GM12878 (cell line): ENCODE results near the gene CFAP91. TPM values are rescaled to one million over a fixed set of nuclear protein-coding genes. Genes with fewer than 3 reads are reported as not detected.

Experiments used
- ATAC-seq: fragments of 200-7000 bp; cut with Tn5 transposase; 3 replicates; pipeline ENCODE4 v1.9.1; 2020; ENCODE audit warnings: mild to moderate bottlenecking, moderate library complexity
- BruUV-seq: library from RNA; stranded (reverse); fragments of 400-500 nt; replicated peaks from 2 replicates; lab custom pipeline; 2021; lab: Mats Ljungman, UMichigan
- CTCF ChIA-PET: fragments of 300-600 bp; sonication (Branson Sonifier 250); formaldehyde crosslinking; extraction: SDS; loops from one replicate; lab custom pipeline; 2021; ENCODE audit warnings: inconsistent platforms; lab: Yijun Ruan, JAX
- POLR2A ChIA-PET: fragments of 350-600 bp; formaldehyde crosslinking; extraction: SDS; loops from one replicate; lab custom pipeline; 2021; ENCODE audit warnings: inconsistent platforms; lab: Charles Lee
- RAD21 ChIA-PET: fragments of 300-600 bp; sonication (Branson Sonifier 250); formaldehyde crosslinking; loops from one replicate; lab custom pipeline; 2023; ENCODE audit warnings: antibody characterized with exemption; ENCODE audit not compliant: unreplicated experiment; lab: Charles Lee
- SMC1A ChIA-PET: fragments of 300-600 bp; sonication (Branson Sonifier 250); formaldehyde crosslinking; loops from one replicate; lab custom pipeline; 2023; ENCODE audit not compliant: unreplicated experiment, uncharacterized antibody; lab: Charles Lee
- DNase-seq: peaks from one replicate; pipeline ENCODE4 v3.0.0-alpha.2; 2011; ENCODE audit warnings: low read depth, low spot score
- FAIRE-seq: peaks from 3 replicates; lab custom pipeline; 2011; peaks lifted over from hg19 to GRCh38; lab: Jason Lieb, UNC
- H2AFZ ChIP-seq: 2 replicates; pipeline ENCODE4 v1.6.0; 2011; ENCODE audit warnings: low read depth, low read length, control low read depth; ENCODE audit not compliant: control insufficient read depth
- H3K27ac ChIP-seq: 2 replicates; pipeline ENCODE4 v1.5.1; 2011; ENCODE audit warnings: control low read depth; ENCODE audit not compliant: control insufficient read depth, insufficient read depth
- H3K27me3 ChIP-seq, 2 experiments: replicated peaks in 1 of 2; 2 replicates each; pipeline versions ENCODE4 v1.6.0 to v1.6.1; 2011; ENCODE audit warnings: low read length in 1 of 2; ENCODE audit not compliant: control insufficient read depth in 2 of 2, insufficient read depth in 2 of 2
- H3K36me3 ChIP-seq, 2 experiments: 2 replicates each; pipeline ENCODE4 v1.5.1; 2011; ENCODE audit warnings: low read length in 1 of 2; ENCODE audit not compliant: control insufficient read depth in 2 of 2, insufficient read depth in 2 of 2
- H3K4me1 ChIP-seq: 2 replicates; pipeline ENCODE4 v1.6.1; 2011; ENCODE audit warnings: mild to moderate bottlenecking, low read length, moderate library complexity, mixed read lengths; ENCODE audit not compliant: control insufficient read depth, insufficient read depth
- H3K4me2 ChIP-seq: 2 replicates; pipeline ENCODE4 v1.6.0; 2011; ENCODE audit warnings: control low read depth; ENCODE audit not compliant: control insufficient read depth, insufficient read depth
- H3K4me3 ChIP-seq: fragments of 200-600 bp; sonication (generic); 2 replicates; pipeline ENCODE4 v1.5.1; 2016
- H3K79me2 ChIP-seq: 2 replicates; pipeline ENCODE4 v1.6.0; 2011; ENCODE audit warnings: low read length; ENCODE audit not compliant: control insufficient read depth, insufficient read depth
- H3K9ac ChIP-seq: 2 replicates; pipeline ENCODE4 v1.8.0; 2011; ENCODE audit warnings: low read length, control low read depth, mixed read lengths; ENCODE audit not compliant: control insufficient read depth, insufficient read depth
- H3K9me3 ChIP-seq: replicated peaks from 3 replicates; pipeline ENCODE4 v1.5.1; 2011; ENCODE audit warnings: mild to moderate bottlenecking, low read length; ENCODE audit not compliant: control insufficient read depth, insufficient read depth
- H4K20me1 ChIP-seq: 2 replicates; pipeline ENCODE4 v1.6.0; 2011; ENCODE audit not compliant: control insufficient read depth, insufficient read depth
- CBX5 ChIP-seq: sonication (generic); IDR thresholded peaks from 2 replicates; pipeline ENCODE4 v1.6.1; 2016; ENCODE audit warnings: low read depth, moderate library complexity, mild to moderate bottlenecking, inconsistent platforms
- CHD4 ChIP-seq: fragments of 200-600 bp; sonication (generic); IDR thresholded peaks from 2 replicates; pipeline ENCODE4 v1.6.1; 2016; ENCODE audit warnings: mild to moderate bottlenecking
- POLR2A ChIP-seq: IDR thresholded peaks from 2 replicates; pipeline ENCODE4 v1.6.1; 2011; ENCODE audit warnings: low read depth, mild to moderate bottlenecking, low read length
- WGBS: methylation state at CpG from one replicate; pipeline ENCODE4 v1.1.6; 2016; ENCODE audit warnings: low lambda C conversion rate; ENCODE audit not compliant: insufficient replicate concordance, insufficient coverage; ENCODE audit errors: missing lambda C conversion rate; 5-methylcytosine and 5-hydroxymethylcytosine counted together
- in situ Hi-C: fragments of 300-500 bp; cut with MboI; formaldehyde crosslinking; loops from 9 replicates; pipeline ENCODE4 v1.14.3; 2018; ENCODE audit warnings: mixed read lengths
- intact Hi-C: fragments of 100-400 bp; cut with micrococcal nuclease; formaldehyde crosslinking; loops from one replicate; pipeline ENCODE4 v1.14.2; 2022; ENCODE audit not compliant: unreplicated experiment
- polyA plus RNA-seq, 11 experiments: library from polyadenylated mRNA; depleted of rRNA in 4 of 11; unstranded in 6 of 11; stranded (reverse) in 5 of 11; fragments of >200 nt; fragmentation: Nextera tagmentation in 4 of 11; fragmentation: Illumina TruSeq in 1 of 11; extraction: Ambion mirVana in 4 of 11; extraction: Trizol in 1 of 11; gene quantifications; 1 replicate in 1 of 11; 2 replicates in 10 of 11; pipeline versions ENCODE4 v1.2.1 to v1.2.3, GENCODE V29; 2011 to 2016; ENCODE audit warnings: inconsistent platforms in 2 of 11, missing spikeins in 2 of 11, low read depth in 1 of 11
- total RNA-seq, 4 experiments: library from RNA; depleted of rRNA in 3 of 4; stranded (reverse); fragments of >200 nt in 3 of 4; fragmentation: Illumina TruSeq in 1 of 4; extraction: Trizol in 1 of 4; gene quantifications; 2 replicates each; pipeline versions ENCODE4 v1.2.1 to v1.2.3, GENCODE V29; 2013 to 2021
- TF ChIP-seq, protein P1 (sequence below), 3 experiments: IDR thresholded peaks in 2 of 3; conservative IDR thresholded peaks in 1 of 3; 2 replicates each; pipeline ENCODE4 v1.5.1; 2011; ENCODE audit warnings: low read depth in 3 of 3, low read length in 3 of 3, mild to moderate bottlenecking in 3 of 3, control low read depth in 2 of 3, moderate library complexity in 2 of 3, inconsistent platforms in 1 of 3, mixed read lengths in 1 of 3; ENCODE audit not compliant: control insufficient read depth in 2 of 3, insufficient read depth in 1 of 3; ENCODE audit errors: extremely low read depth in 1 of 3

Gene CFAP91
- total and polyA plus RNA-seq, 10 of the 15 experiments (the other 5 are each of a cell fraction or from before 2014, with no cell fraction given) = 0.03 to 2.2 (median 0.92) TPM

DNA sequence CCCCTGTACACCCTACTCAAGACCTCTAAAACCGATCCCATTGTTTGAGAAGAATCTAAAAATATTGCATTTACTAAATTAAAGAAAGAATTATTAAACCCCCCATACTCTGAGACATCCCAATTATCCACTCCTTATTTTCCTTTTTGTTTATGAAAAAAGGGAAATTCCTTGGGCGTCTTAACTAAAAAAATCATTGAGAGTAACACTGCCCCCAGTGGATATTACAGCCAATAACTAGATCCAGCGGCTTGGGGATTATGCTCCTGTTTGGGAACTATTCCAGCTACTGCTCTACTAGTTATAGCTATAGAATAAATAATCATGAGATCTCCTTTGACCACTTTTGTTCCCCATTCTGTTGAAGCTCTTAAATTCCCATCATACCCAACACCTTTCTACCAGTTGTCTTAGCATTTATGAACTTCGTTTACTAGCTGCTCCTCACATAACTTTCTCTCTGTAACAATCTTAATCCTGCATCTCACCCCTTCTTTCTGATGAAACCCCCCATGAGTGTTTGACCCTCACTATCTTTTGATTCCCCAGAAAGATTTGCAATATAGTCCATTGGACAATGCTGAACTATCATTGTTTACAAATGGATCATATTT lies 12.7 kb upstream of the CFAP91 start:
- TF ChIP-seq CHD4 (no peak), CBX5 (no peak), POLR2A (no peak)
- TF ChIP-seq, protein P1, sequence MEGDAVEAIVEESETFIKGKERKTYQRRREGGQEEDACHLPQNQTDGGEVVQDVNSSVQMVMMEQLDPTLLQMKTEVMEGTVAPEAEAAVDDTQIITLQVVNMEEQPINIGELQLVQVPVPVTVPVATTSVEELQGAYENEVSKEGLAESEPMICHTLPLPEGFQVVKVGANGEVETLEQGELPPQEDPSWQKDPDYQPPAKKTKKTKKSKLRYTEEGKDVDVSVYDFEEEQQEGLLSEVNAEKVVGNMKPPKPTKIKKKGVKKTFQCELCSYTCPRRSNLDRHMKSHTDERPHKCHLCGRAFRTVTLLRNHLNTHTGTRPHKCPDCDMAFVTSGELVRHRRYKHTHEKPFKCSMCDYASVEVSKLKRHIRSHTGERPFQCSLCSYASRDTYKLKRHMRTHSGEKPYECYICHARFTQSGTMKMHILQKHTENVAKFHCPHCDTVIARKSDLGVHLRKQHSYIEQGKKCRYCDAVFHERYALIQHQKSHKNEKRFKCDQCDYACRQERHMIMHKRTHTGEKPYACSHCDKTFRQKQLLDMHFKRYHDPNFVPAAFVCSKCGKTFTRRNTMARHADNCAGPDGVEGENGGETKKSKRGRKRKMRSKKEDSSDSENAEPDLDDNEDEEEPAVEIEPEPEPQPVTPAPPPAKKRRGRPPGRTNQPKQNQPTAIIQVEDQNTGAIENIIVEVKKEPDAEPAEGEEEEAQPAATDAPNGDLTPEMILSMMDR (IDR thresholded peaks at IDR 0.05 in 2 of 3, conservative IDR thresholded peaks at IDR 0.05 in 1 of 3; ENCODE audit: control insufficient read depth in 2 of 3, extremely low read depth in 1 of 3, insufficient read depth in 1 of 3, low read depth in 3 of 3, low read length in 3 of 3) = peak; percentile 21 to 53 (median 23); a peak in 4 of 6 replicates
- Histone ChIP-seq H3K4me3 (no peak overlapping the region), H3K9me3 (no peaks in the 10 kb centered on the region; the same call in 2 of the 3 replicates), H3K36me3 (no peaks in the 10 kb centered on the region), H3K79me2 (no peaks in the 10 kb centered on the region), H3K4me1 (no peaks in the 10 kb centered on the region), H3K27ac (no peak overlapping the region), H3K27me3 (no peaks in the 10 kb centered on the region), H3K9ac (no peak overlapping the region), H3K4me2 (no peak overlapping the region), H2AFZ (no peak overlapping the region; the same call in 1 of the 2 replicates), H4K20me1 (no peaks in the 10 kb centered on the region)
- in situ Hi-C loops = loop anchor here (25.0 kb wide), 1 partner anchor 403 kb away; the partner anchor contains the start of gene ARHGAP31
- RAD21 ChIA-PET = interaction anchor here (0.8 to 2.2 kb wide), 4 partner anchors 10 to 405 kb away, joined by 3 to 4 read pairs (median 3); no protein-coding TSS in a partner anchor
- BruUV-seq = no TSS peak
- ATAC-seq (peak; percentile 62), FAIRE-seq (no peak), DNase-seq (no peak)
- CTCF ChIA-PET = interaction anchor here (0.6 to 11.0 kb wide), 24 partner anchors 10 to 810 kb away, joined by 3 to 167 read pairs (median 4); partner anchors contain the start of gene COX17
- POLR2A ChIA-PET = interaction anchor here (1.0 to 1.7 kb wide), 2 partner anchors 14 to 132 kb away, joined by 3 to 4 read pairs; partner anchors contain the start of gene COX17
- intact Hi-C loops = no loop called here
- SMC1A ChIA-PET = interaction anchor here (0.8 to 10.7 kb wide), 8 partner anchors 8 to 213 kb away, joined by 3 to 106 read pairs (median 4); no protein-coding TSS in a partner anchor
- 63% methylated on average over 4 of the region's 4 CpGs for WGBS
